ENCODE measurements around the gene FZD10. TPM values are rescaled to one million over a fixed set of nuclear protein-coding genes. Genes with fewer than 3 reads are reported as not detected.

FZD10 gene
- total and polyA plus RNA-seq, 2 experiments from 2014 or later = 0.15 TPM; not detected in 1

- H3K4me1 ChIP-seq (ENCODE audit: low read depth) = no peaks in the 10 kb centered on the region
- peaks cover 35% of the 10 kb centered on the region for H3K27me3 ChIP-seq
- no peaks in the 10 kb centered on the region for H3K36me3 ChIP-seq
- H3K27ac ChIP-seq = no peak overlapping the region
- H3K9me3 ChIP-seq (ENCODE audit: low read depth) = no peaks in the 10 kb centered on the region
- no peak overlapping the region for H3K4me3 ChIP-seq
- DNase-seq (ENCODE audit: low read depth in 1 of 2, low spot score in 1 of 2) = no peak
- no peak for TF ChIP-seq CTCF (IDR thresholded peaks at IDR 0.05; ENCODE audit: low read depth, low read length)
Measured at GRCh38 chr12:130184404-130185090, 22.3 kb downstream of the FZD10 start.

- H3K9me3 ChIP-seq (ENCODE audit: low read depth) = no peaks in the 10 kb centered on the region
- no peak for DNase-seq (ENCODE audit: low read depth in 1 of 2, low spot score in 1 of 2)
- H3K36me3 ChIP-seq = no peaks in the 10 kb centered on the region
- TF ChIP-seq CTCF (IDR thresholded peaks at IDR 0.05; ENCODE audit: low read depth, low read length) = no peak
- peaks cover 36% of the 10 kb centered on the region for H3K27me3 ChIP-seq
- H3K4me1 ChIP-seq (ENCODE audit: low read depth) = no peaks in the 10 kb centered on the region
- H3K4me3 ChIP-seq = no peak overlapping the region
- no peak overlapping the region for H3K27ac ChIP-seq
Measured at GRCh38 chr12:130185455-130186391, 23.5 kb downstream of the FZD10 start.

GRCh38 chr12:130186651-130187268 is 24.5 kb downstream of the FZD10 start:
- no peaks in the 10 kb centered on the region for H3K9me3 ChIP-seq (ENCODE audit: low read depth)
- H3K4me3 ChIP-seq = no peak overlapping the region
- DNase-seq (ENCODE audit: low read depth in 1 of 2, low spot score in 1 of 2) = no peak
- no peak for TF ChIP-seq CTCF (IDR thresholded peaks at IDR 0.05; ENCODE audit: low read depth, low read length)
- H3K27me3 ChIP-seq = peaks cover 30% of the 10 kb centered on the region
- no peaks in the 10 kb centered on the region for H3K4me1 ChIP-seq (ENCODE audit: low read depth)
- H3K36me3 ChIP-seq = no peaks in the 10 kb centered on the region
- H3K27ac ChIP-seq = no peak overlapping the region

- Histone ChIP-seq H3K9me3 (ENCODE audit: low read depth) (no peaks in the 10 kb centered on the region), H3K36me3 (no peaks in the 10 kb centered on the region), H3K4me1 (ENCODE audit: low read depth) (no peaks in the 10 kb centered on the region), H3K27ac (no peak overlapping the region), H3K27me3 (peaks cover 38% of the 10 kb centered on the region), H3K4me3 (no peak overlapping the region)
- no peak for TF ChIP-seq CTCF (IDR thresholded peaks at IDR 0.05; ENCODE audit: low read depth, low read length)
- peak in 1 of 2 donors; percentile 5 for DNase-seq (ENCODE audit: low read depth in 1 of 2, low spot score in 1 of 2)
Measured at GRCh38 chr12:130192642-130193345, 30.5 kb downstream of the FZD10 start.

GRCh38 chr12:130194154-130194553 is 31.9 kb downstream of the FZD10 start:
- Histone ChIP-seq H3K4me1 (ENCODE audit: low read depth) (no peaks in the 10 kb centered on the region), H3K27me3 (peaks cover 49% of the 10 kb centered on the region), H3K9me3 (ENCODE audit: low read depth) (no peaks in the 10 kb centered on the region), H3K27ac (no peak overlapping the region), H3K36me3 (no peaks in the 10 kb centered on the region), H3K4me3 (no peak overlapping the region)
- DNase-seq (ENCODE audit: low read depth in 1 of 2, low spot score in 1 of 2) = no peak
- TF ChIP-seq CTCF (IDR thresholded peaks at IDR 0.05; ENCODE audit: low read depth, low read length) = no peak

All from cardiac muscle cell (in vitro differentiated cells and primary cell).